Right atrium auricular region (tissue), 2 donors: ENCODE data around the gene CDKAL1. TPM values are rescaled to one million over a fixed set of nuclear protein-coding genes. Genes with fewer than 3 reads are reported as not detected.

Experiments used
- DNase-seq: peaks from one replicate; pipeline ENCODE4 v3.0.0-alpha.2; 2019; ENCODE audit warnings: low spot score
- H3K27ac ChIP-seq, 2 donors: fragments of 200-600 bp; sonication (generic); 1 replicate in 1 of 2; 2 replicates in 1 of 2; pipeline ENCODE4 v1.5.1; 2016 to 2019
- H3K27me3 ChIP-seq, 2 donors: fragments of 200-600 bp; sonication (generic); one replicate each; pipeline versions ENCODE4 v1.5.1 to v1.6.0; 2017 to 2019
- H3K36me3 ChIP-seq: fragments of 200-600 bp; sonication (generic); one replicate; pipeline ENCODE4 v1.5.1; 2016
- H3K4me1 ChIP-seq, 2 donors: fragments of 200-600 bp; sonication (generic); one replicate each; pipeline versions ENCODE4 v1.5.1 to v1.6.0; 2017 to 2019
- H3K4me3 ChIP-seq, 2 donors: fragments of 200-600 bp; sonication (generic); 1 replicate in 1 of 2; 2 replicates in 1 of 2; pipeline ENCODE4 v1.5.1; 2017 to 2019; ENCODE audit warnings: mild to moderate bottlenecking in 1 of 2, moderate library complexity in 1 of 2
- H3K9me3 ChIP-seq, 2 donors: fragments of 200-600 bp; sonication (generic); one replicate each; pipeline ENCODE4 v1.5.1; 2019
- total RNA-seq, 2 donors: library from RNA; depleted of rRNA; stranded (reverse); fragments of >200 nt; gene quantifications; one replicate each; pipeline ENCODE4 v1.1.0, GENCODE V29; 2016
- TF ChIP-seq, protein P1 (sequence below), 2 donors: fragments of 200-600 bp; sonication (generic); IDR thresholded peaks; one replicate each; pipeline ENCODE4 v1.5.1; 2019; ENCODE audit warnings: antibody characterized with exemption in 2 of 2

Gene CDKAL1
- total RNA-seq, 2 donors from 2014 or later = 8.8 to 10.5 TPM

DNA sequence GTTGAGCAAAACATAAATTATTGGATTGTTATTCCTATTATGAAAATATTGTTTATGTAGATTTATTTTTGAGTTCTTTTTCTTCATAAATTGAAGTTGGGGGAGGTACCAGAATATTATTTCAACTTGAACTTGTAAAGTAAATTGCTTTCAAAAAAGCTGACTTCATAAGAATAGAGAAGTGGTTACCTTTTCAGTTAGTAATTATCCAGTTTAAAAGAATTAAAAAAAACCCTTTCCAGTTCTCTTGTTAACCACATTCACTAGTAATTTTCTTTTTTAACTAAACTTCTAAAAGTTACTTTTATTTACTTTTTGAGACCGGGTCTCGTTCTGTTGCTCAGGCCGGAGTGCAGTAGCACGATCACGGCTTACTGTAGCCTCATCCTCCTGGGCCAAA is 124.3 kb downstream of the CDKAL1 start:
- Histone ChIP-seq H3K4me1 (peaks cover 0 to 5% of the 10 kb centered on the region in 2 donors), H3K27me3 (no peaks in the 10 kb centered on the region), H3K36me3 (no peaks in the 10 kb centered on the region), H3K27ac (no peak overlapping the region), H3K9me3 (no peaks in the 10 kb centered on the region), H3K4me3 (no peak overlapping the region)
- TF ChIP-seq, protein P1, sequence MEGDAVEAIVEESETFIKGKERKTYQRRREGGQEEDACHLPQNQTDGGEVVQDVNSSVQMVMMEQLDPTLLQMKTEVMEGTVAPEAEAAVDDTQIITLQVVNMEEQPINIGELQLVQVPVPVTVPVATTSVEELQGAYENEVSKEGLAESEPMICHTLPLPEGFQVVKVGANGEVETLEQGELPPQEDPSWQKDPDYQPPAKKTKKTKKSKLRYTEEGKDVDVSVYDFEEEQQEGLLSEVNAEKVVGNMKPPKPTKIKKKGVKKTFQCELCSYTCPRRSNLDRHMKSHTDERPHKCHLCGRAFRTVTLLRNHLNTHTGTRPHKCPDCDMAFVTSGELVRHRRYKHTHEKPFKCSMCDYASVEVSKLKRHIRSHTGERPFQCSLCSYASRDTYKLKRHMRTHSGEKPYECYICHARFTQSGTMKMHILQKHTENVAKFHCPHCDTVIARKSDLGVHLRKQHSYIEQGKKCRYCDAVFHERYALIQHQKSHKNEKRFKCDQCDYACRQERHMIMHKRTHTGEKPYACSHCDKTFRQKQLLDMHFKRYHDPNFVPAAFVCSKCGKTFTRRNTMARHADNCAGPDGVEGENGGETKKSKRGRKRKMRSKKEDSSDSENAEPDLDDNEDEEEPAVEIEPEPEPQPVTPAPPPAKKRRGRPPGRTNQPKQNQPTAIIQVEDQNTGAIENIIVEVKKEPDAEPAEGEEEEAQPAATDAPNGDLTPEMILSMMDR (IDR thresholded peaks at IDR 0.05) = no peak
- DNase-seq = no peak

DNA sequence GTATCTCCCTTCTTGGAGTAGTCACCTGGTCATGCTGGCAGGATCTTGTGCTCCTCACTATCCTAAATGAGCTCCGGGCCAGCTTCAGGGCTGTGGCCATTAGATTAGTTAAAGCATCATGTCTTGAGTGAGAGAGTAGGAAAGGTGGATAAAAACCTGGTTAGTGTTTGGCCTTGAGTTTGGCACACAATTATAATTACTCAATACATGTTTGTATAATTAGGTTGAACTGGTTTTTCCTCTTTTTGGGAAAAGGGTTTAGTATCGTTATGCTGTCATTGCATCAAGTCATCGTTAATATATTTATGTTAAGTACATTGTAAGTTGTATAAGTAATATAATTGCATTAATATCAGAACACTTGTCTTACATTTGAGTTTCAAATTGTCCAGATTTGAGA is 126.3 kb downstream of the CDKAL1 start:
- peaks cover 0 to 5% of the 10 kb centered on the region in 2 donors for H3K4me1 ChIP-seq
- DNase-seq = no peak
- TF ChIP-seq, protein P1 (IDR thresholded peaks at IDR 0.05) = no peak
- no peaks in the 10 kb centered on the region for H3K9me3 ChIP-seq
- no peaks in the 10 kb centered on the region for H3K36me3 ChIP-seq
- H3K27ac ChIP-seq = no peak overlapping the region
- no peaks in the 10 kb centered on the region for H3K27me3 ChIP-seq
- no peak overlapping the region for H3K4me3 ChIP-seq

DNA sequence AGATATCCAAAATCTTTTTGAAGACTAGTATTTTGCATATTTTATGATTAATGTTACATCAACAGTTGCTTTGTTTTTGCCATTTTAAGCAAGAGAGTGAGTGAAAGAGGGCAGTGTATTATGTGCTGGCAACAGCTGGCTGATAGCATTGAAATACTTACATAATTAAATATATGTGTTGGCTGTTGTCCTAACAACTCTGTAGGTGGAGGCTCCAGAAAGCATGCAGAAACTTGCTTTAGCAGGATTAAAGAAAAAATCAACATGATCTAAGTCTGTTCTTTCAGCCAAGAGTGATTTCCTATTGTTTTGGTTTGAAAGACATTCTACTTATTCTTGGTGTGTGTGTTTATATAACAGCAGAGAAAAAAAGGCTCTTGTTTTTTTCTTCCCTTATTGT is 127.5 kb downstream of the CDKAL1 start:
- H3K4me1 ChIP-seq = peaks cover 0 to 5% of the 10 kb centered on the region in 2 donors
- no peaks in the 10 kb centered on the region for H3K27me3 ChIP-seq
- no peak overlapping the region for H3K4me3 ChIP-seq
- TF ChIP-seq, protein P1 (IDR thresholded peaks at IDR 0.05) = no peak
- H3K27ac ChIP-seq = no peak overlapping the region
- no peaks in the 10 kb centered on the region for H3K36me3 ChIP-seq
- DNase-seq = no peak
- H3K9me3 ChIP-seq = no peaks in the 10 kb centered on the region

DNA sequence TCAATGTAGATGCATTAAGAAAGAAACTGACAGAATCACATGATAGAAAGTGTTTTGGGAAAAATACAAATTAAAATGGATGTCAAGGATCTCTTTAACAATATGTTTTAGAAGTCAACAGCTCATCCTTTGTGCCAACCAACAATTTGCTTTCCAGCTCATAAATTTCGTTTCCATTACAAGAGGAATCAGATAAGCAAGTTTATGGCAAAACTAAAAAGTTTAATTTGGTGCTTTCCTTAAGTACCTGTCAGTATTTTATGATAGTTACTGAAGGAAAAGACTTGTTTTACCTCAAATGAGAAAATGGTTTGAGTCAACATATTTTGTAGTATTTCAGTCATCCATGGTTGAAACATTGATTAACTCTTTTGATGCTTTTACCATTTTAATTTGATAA is 130.0 kb downstream of the CDKAL1 start:
- DNase-seq = no peak
- H3K4me1 ChIP-seq = peaks cover 0 to 5% of the 10 kb centered on the region in 2 donors

DNA sequence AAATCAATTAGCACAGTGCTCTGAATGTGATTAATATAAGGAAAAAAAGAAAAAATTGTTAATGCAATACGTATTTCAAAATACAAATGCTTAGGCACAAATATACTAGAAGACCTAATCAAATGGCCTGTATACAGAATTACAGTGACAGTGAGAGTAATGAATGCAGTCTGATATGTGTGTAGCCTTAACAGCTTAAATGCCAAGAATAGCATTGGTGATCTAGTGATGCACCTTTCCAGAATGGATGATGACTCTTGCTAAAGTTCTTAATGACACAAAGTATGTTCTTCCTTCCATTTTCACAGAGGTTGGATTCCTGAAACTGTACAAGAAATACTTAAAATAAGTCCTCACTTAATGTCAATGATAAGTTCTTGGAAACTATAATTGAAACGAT is 131.0 kb downstream of the CDKAL1 start:
- no peaks in the 10 kb centered on the region for H3K36me3 ChIP-seq
- TF ChIP-seq, protein P1 (IDR thresholded peaks at IDR 0.05) = no peak
- no peak for DNase-seq
- no peak overlapping the region for H3K4me3 ChIP-seq
- no peaks in the 10 kb centered on the region for H3K27me3 ChIP-seq
- peaks cover 0 to 5% of the 10 kb centered on the region in 2 donors for H3K4me1 ChIP-seq
- H3K27ac ChIP-seq = no peak overlapping the region
- H3K9me3 ChIP-seq = no peaks in the 10 kb centered on the region

More for the DNA sequence above, 130.0 kb downstream of the CDKAL1 start:
- no peak overlapping the region for H3K27ac ChIP-seq
- H3K27me3 ChIP-seq = no peaks in the 10 kb centered on the region
- H3K9me3 ChIP-seq = no peaks in the 10 kb centered on the region
- H3K36me3 ChIP-seq = no peaks in the 10 kb centered on the region
- TF ChIP-seq, protein P1 (IDR thresholded peaks at IDR 0.05) = no peak
- H3K4me3 ChIP-seq = no peak overlapping the region

DNA sequence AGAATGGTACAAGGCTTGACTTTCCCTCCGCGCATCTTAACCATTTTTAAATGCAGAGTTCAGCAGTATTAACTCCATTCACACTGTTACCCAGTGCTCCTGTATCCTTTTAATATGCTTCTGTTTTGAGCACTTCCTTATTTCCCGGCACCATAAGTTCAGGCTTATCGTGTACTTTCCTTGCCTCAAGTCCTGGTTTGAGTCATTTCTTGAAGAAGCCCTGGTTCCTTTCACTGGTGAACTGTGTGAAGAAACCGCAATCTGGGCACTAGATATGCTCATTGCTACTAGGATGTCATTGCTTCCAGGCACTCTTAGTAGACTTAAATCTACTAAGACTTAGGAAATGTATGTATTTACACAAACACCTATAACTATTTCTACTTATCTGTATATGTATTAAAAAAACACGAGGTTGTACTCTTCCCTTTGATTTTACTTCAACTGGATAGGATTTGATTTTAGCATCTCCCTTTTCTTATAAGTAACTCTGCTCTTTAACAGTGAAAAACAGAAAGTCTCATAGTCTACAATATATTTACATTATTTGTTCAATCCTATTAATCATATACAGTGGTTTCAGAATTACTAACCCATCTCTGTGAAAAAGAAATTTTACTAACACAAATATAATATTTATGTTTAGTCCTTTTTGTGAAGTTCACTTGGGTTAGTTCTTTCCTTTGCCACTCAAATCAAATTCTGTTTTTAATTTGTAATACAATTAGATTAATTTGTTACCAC is 135.5 kb downstream of the CDKAL1 start:
- no peak overlapping the region for H3K27ac ChIP-seq
- TF ChIP-seq, protein P1 (IDR thresholded peaks at IDR 0.05) = no peak
- no peak for DNase-seq
- H3K4me1 ChIP-seq = no peaks in the 10 kb centered on the region
- no peaks in the 10 kb centered on the region for H3K9me3 ChIP-seq
- no peaks in the 10 kb centered on the region for H3K36me3 ChIP-seq
- H3K27me3 ChIP-seq = no peaks in the 10 kb centered on the region
- no peak overlapping the region for H3K4me3 ChIP-seq
